Right lobe of liver (tissue), 4 donors: Measurements from ENCODE around the gene SLC39A12.

Experiments
- POLR2A ChIP-seq: fragments of 450-650 bp; IDR thresholded peaks from one replicate; pipeline ENCODE4 v1.6.1; 2017; ENCODE audit warnings: antibody characterized with exemption, mild to moderate bottlenecking
- TF ChIP-seq, protein P1 (sequence below), 4 donors: fragments of 200-600 bp in 3 of 4; fragments of 450-650 bp in 1 of 4; IDR thresholded peaks; one replicate each; pipeline versions ENCODE4 v1.5.1 to v1.8.0; 2016 to 2022; ENCODE audit warnings: antibody characterized with exemption in 4 of 4, mild to moderate bottlenecking in 2 of 4
- donor health status: DM: no; HTN: no; CAD: no.
- donor health status: DM: no; HTN: no; CAD: no.
- donor health status: DM: no; HTN: yes; CAD: no.

DNA sequence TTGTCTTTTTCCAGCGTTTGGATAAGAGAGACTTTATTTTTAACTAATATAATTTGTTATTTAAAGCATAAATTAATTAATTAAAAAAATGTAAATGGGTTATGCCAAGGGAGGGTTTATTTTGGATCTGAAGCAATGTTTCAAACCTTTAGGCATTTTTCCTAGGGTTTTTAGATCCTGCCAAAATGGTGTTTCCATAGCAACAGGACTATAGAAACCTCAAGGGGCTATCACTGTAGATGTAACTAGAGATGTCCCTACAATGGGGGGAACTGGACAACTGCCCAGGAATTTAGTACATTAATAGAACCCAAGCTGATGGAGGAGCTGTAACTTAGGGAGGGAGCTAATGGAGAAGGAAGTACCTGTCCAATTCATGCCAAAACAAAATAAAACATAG lies 57.3 kb downstream of the SLC39A12 start:
- TF ChIP-seq, protein P1, sequence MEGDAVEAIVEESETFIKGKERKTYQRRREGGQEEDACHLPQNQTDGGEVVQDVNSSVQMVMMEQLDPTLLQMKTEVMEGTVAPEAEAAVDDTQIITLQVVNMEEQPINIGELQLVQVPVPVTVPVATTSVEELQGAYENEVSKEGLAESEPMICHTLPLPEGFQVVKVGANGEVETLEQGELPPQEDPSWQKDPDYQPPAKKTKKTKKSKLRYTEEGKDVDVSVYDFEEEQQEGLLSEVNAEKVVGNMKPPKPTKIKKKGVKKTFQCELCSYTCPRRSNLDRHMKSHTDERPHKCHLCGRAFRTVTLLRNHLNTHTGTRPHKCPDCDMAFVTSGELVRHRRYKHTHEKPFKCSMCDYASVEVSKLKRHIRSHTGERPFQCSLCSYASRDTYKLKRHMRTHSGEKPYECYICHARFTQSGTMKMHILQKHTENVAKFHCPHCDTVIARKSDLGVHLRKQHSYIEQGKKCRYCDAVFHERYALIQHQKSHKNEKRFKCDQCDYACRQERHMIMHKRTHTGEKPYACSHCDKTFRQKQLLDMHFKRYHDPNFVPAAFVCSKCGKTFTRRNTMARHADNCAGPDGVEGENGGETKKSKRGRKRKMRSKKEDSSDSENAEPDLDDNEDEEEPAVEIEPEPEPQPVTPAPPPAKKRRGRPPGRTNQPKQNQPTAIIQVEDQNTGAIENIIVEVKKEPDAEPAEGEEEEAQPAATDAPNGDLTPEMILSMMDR (IDR thresholded peaks at IDR 0.05): no peak
- TF ChIP-seq POLR2A: no peak
